Measurements from ENCODE around the gene PITPNB. TPM values are rescaled to one million over a fixed set of nuclear protein-coding genes. Genes with fewer than 3 reads are reported as not detected.

PITPNB gene
- total and polyA plus RNA-seq, 9 donors: 18.2 to 56.2 (median 42.4) TPM

GRCh38 chr22:27846248-27846757 is 72.8 kb downstream of the PITPNB start:
- H3K27ac ChIP-seq (ENCODE audit: low read length): no peak overlapping the region
- no peaks in the 10 kb centered on the region for H3K27me3 ChIP-seq (ENCODE audit: control insufficient read depth, insufficient read depth, low read length)
- WGBS (ENCODE audit: insufficient coverage): no CpG with 5 or more reads among the region's 5 CpGs
- H3K4me3 ChIP-seq (ENCODE audit: low read length): no peak overlapping the region
- no peak for DNase-seq
- no peaks in the 10 kb centered on the region for H3K9me3 ChIP-seq (replicated peaks; ENCODE audit: control insufficient read depth, low read depth, low read length)
- peaks cover 51% of the 10 kb centered on the region for H3K4me1 ChIP-seq (ENCODE audit: control insufficient read depth, insufficient read depth, low read length)
- H3K36me3 ChIP-seq (ENCODE audit: control insufficient read depth, insufficient read depth, low read length): peaks cover 29% of the 10 kb centered on the region

- WGBS (ENCODE audit: insufficient coverage): 50% methylated on average over 2 of the region's 7 CpGs
- H3K36me3 ChIP-seq (ENCODE audit: control insufficient read depth, insufficient read depth, low read length): peaks cover 27% of the 10 kb centered on the region
- H3K4me1 ChIP-seq (ENCODE audit: control insufficient read depth, insufficient read depth, low read length): peaks cover 50% of the 10 kb centered on the region
- DNase-seq: no peak
- H3K27me3 ChIP-seq (ENCODE audit: control insufficient read depth, insufficient read depth, low read length): no peaks in the 10 kb centered on the region
- H3K4me3 ChIP-seq (ENCODE audit: low read length): no peak overlapping the region
- peak overlapping the region; percentile 69 for H3K27ac ChIP-seq (ENCODE audit: low read length)
- no peaks in the 10 kb centered on the region for H3K9me3 ChIP-seq (replicated peaks; ENCODE audit: control insufficient read depth, low read depth, low read length)
Measured at GRCh38 chr22:27845644-27846043, 73.4 kb downstream of the PITPNB start.

GRCh38 chr22:27844656-27845591 is 74.1 kb downstream of the PITPNB start:
- H3K4me1 ChIP-seq (ENCODE audit: control insufficient read depth, insufficient read depth, low read length): peaks cover 43% of the 10 kb centered on the region
- H3K4me3 ChIP-seq (ENCODE audit: low read length): no peak overlapping the region
- WGBS (ENCODE audit: insufficient coverage): 83% methylated on average over 6 of the region's 20 CpGs
- H3K36me3 ChIP-seq (ENCODE audit: control insufficient read depth, insufficient read depth, low read length): peaks cover 23% of the 10 kb centered on the region
- no peaks in the 10 kb centered on the region for H3K9me3 ChIP-seq (replicated peaks; ENCODE audit: control insufficient read depth, low read depth, low read length)
- DNase-seq: peak; percentile 89
- no peaks in the 10 kb centered on the region for H3K27me3 ChIP-seq (ENCODE audit: control insufficient read depth, insufficient read depth, low read length)
- H3K27ac ChIP-seq (ENCODE audit: low read length): peak overlapping the region; percentile 69

- Histone ChIP-seq H3K4me1 (ENCODE audit: control insufficient read depth, insufficient read depth, low read length) (peaks cover 37% of the 10 kb centered on the region), H3K27ac (ENCODE audit: low read length) (no peak overlapping the region), H3K9me3 (replicated peaks; ENCODE audit: control insufficient read depth, low read depth, low read length) (no peaks in the 10 kb centered on the region), H3K4me3 (ENCODE audit: low read length) (no peak overlapping the region), H3K27me3 (ENCODE audit: control insufficient read depth, insufficient read depth, low read length) (no peaks in the 10 kb centered on the region), H3K36me3 (ENCODE audit: control insufficient read depth, insufficient read depth, low read length) (peaks cover 23% of the 10 kb centered on the region)
- WGBS (ENCODE audit: insufficient coverage): 89% methylated on average over 2 of the region's 6 CpGs
- no peak for DNase-seq
Measured at GRCh38 chr22:27844256-27844655, 74.8 kb downstream of the PITPNB start.

- no peak for DNase-seq
- no peaks in the 10 kb centered on the region for H3K9me3 ChIP-seq (replicated peaks; ENCODE audit: control insufficient read depth, low read depth, low read length)
- H3K27me3 ChIP-seq (ENCODE audit: control insufficient read depth, insufficient read depth, low read length): no peaks in the 10 kb centered on the region
- peaks cover 37% of the 10 kb centered on the region for H3K4me1 ChIP-seq (ENCODE audit: control insufficient read depth, insufficient read depth, low read length)
- WGBS (ENCODE audit: insufficient coverage): 47% methylated on average over 7 of the region's 7 CpGs
- H3K4me3 ChIP-seq (ENCODE audit: low read length): no peak overlapping the region
- peaks cover 19% of the 10 kb centered on the region for H3K36me3 ChIP-seq (ENCODE audit: control insufficient read depth, insufficient read depth, low read length)
- H3K27ac ChIP-seq (ENCODE audit: low read length): peak overlapping the region; percentile 82
Measured at GRCh38 chr22:27843441-27843840, 75.6 kb downstream of the PITPNB start.

GRCh38 chr22:27842669-27843431 is 76.2 kb downstream of the PITPNB start:
- no peak overlapping the region for H3K4me3 ChIP-seq (ENCODE audit: low read length)
- peak overlapping the region; percentile 82 for H3K27ac ChIP-seq (ENCODE audit: low read length)
- peaks cover 37% of the 10 kb centered on the region for H3K4me1 ChIP-seq (ENCODE audit: control insufficient read depth, insufficient read depth, low read length)
- peak; percentile 92 for DNase-seq
- H3K27me3 ChIP-seq (ENCODE audit: control insufficient read depth, insufficient read depth, low read length): no peaks in the 10 kb centered on the region
- 22% methylated on average over 8 of the region's 15 CpGs for WGBS (ENCODE audit: insufficient coverage)
- peaks cover 3% of the 10 kb centered on the region for H3K9me3 ChIP-seq (replicated peaks; ENCODE audit: control insufficient read depth, low read depth, low read length)
- H3K36me3 ChIP-seq (ENCODE audit: control insufficient read depth, insufficient read depth, low read length): peaks cover 13% of the 10 kb centered on the region

- DNase-seq: no peak
- WGBS (ENCODE audit: insufficient coverage): 57% methylated on average over 1 of the region's 1 CpG
- H3K36me3 ChIP-seq (ENCODE audit: control insufficient read depth, insufficient read depth, low read length): peaks cover 13% of the 10 kb centered on the region
- H3K4me3 ChIP-seq (ENCODE audit: low read length): no peak overlapping the region
- peaks cover 8% of the 10 kb centered on the region for H3K9me3 ChIP-seq (replicated peaks; ENCODE audit: control insufficient read depth, low read depth, low read length)
- no peaks in the 10 kb centered on the region for H3K27me3 ChIP-seq (ENCODE audit: control insufficient read depth, insufficient read depth, low read length)
- H3K27ac ChIP-seq (ENCODE audit: low read length): peak overlapping the region; percentile 82
- peaks cover 37% of the 10 kb centered on the region for H3K4me1 ChIP-seq (ENCODE audit: control insufficient read depth, insufficient read depth, low read length)
Measured at GRCh38 chr22:27842201-27842600, 76.9 kb downstream of the PITPNB start.

- 98% methylated on average over 5 of the region's 7 CpGs for WGBS (ENCODE audit: insufficient coverage)
Measured at GRCh38 chr22:27840436-27840835, 78.6 kb downstream of the PITPNB start.

GRCh38 chr22:27839057-27839660 is 79.9 kb downstream of the PITPNB start:
- Histone ChIP-seq H3K4me1 (ENCODE audit: control insufficient read depth, insufficient read depth, low read length) (peaks cover 20% of the 10 kb centered on the region), H3K9me3 (replicated peaks; ENCODE audit: control insufficient read depth, low read depth, low read length) (peaks cover 8% of the 10 kb centered on the region), H3K27ac (ENCODE audit: low read length) (no peak overlapping the region), H3K27me3 (ENCODE audit: control insufficient read depth, insufficient read depth, low read length) (no peaks in the 10 kb centered on the region), H3K4me3 (ENCODE audit: low read length) (no peak overlapping the region), H3K36me3 (ENCODE audit: control insufficient read depth, insufficient read depth, low read length) (peaks cover 3% of the 10 kb centered on the region)
- no peak for DNase-seq
- WGBS (ENCODE audit: insufficient coverage): 80% methylated on average over 12 of the region's 13 CpGs

More at GRCh38 chr22:27840436-27840835, 78.6 kb downstream of the PITPNB start:
- peaks cover 29% of the 10 kb centered on the region for H3K4me1 ChIP-seq (ENCODE audit: control insufficient read depth, insufficient read depth, low read length)
- H3K27ac ChIP-seq (ENCODE audit: low read length): no peak overlapping the region
- peaks cover 8% of the 10 kb centered on the region for H3K9me3 ChIP-seq (replicated peaks; ENCODE audit: control insufficient read depth, low read depth, low read length)
- DNase-seq: no peak
- no peak overlapping the region for H3K4me3 ChIP-seq (ENCODE audit: low read length)
- H3K27me3 ChIP-seq (ENCODE audit: control insufficient read depth, insufficient read depth, low read length): no peaks in the 10 kb centered on the region
- peaks cover 3% of the 10 kb centered on the region for H3K36me3 ChIP-seq (ENCODE audit: control insufficient read depth, insufficient read depth, low read length)

Data from muscle of leg (tissue), 11 donors.